Measurements from ENCODE around the gene MTMR6. TPM values are rescaled to one million over a fixed set of nuclear protein-coding genes. Genes with fewer than 3 reads are reported as not detected.

The MTMR6 gene
- total RNA-seq, 1 experiment from 2014 or later: 10.8 TPM

DNA sequence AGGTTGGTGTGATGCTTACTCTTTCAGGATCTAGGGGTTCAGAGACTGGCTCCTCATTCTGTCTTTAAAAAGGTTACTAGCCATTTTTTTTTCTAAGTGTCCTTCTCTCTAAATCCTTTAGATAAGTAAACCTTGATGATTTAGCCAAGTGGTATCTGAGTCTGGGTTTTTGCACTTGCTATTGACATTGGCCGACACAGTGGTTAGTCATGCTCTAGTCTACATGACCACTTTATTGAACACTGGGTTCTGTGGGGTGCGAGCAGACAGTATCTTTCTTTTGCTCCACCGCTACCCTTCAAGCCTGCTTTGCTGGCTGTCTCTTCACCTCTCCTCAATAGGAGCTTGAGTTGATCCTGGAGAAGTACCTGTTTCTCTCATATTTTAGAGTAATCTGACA, 7.9 kb upstream of the MTMR6 start:
- no peak overlapping the region for H3K4me2 ChIP-seq

DNA sequence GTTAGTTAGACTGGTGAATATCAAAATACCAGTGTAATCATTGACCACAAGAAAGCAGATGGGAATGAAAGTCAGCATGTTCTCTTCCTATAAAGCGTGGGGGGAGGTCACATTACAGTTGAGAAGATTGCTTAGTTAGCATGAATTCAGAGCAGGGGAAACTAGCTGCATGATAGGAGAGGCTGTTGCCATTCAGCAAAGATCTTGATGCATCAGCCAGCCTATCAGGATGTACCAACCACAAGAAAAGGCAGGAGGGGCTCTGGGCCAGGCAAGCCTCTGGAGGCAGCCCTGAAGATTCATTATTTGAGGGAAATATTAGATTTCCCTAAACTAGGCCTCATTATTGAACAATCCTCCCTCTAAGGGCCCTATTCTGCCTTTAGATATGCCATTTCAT, 5.0 kb upstream of the MTMR6 start:
- Histone ChIP-seq H3K9me2 (ENCODE audit: insufficient read depth) (no peaks in the 10 kb centered on the region), H2AFZ (peak overlapping the region; percentile 32), H3F3A (ENCODE audit: insufficient read depth, low read depth) (no peaks in the 10 kb centered on the region), H3K27ac (no peak overlapping the region), H3K79me2 (ENCODE audit: low read depth) (no peaks in the 10 kb centered on the region), H3K36me3 (ENCODE audit: low read depth) (no peaks in the 10 kb centered on the region), H3K4me1 (replicated peaks; ENCODE audit: insufficient read depth) (peaks cover 5% of the 10 kb centered on the region; the same call in 1 of the 2 replicates), H3K4me3 (no peak overlapping the region), H3K9me3 (ENCODE audit: insufficient read depth, low read depth) (no peaks in the 10 kb centered on the region), H3K4me2 (no peak overlapping the region), H4K20me1 (ENCODE audit: insufficient read depth) (no peaks in the 10 kb centered on the region), H3K27me3 (ENCODE audit: insufficient read depth, low read depth) (peaks cover 8% of the 10 kb centered on the region; the same call in 1 of the 2 replicates)
- no TSS peak for BruUV-seq (replicated peaks)
- no peak for DNase-seq
- intact Hi-C loops (cut with micrococcal nuclease; ENCODE audit: unreplicated experiment): no loop called here
- POLR2A ChIA-PET (ENCODE audit: unreplicated experiment): no interaction called here
- CTCF ChIA-PET: no interaction called here
- TF ChIP-seq, protein P1, sequence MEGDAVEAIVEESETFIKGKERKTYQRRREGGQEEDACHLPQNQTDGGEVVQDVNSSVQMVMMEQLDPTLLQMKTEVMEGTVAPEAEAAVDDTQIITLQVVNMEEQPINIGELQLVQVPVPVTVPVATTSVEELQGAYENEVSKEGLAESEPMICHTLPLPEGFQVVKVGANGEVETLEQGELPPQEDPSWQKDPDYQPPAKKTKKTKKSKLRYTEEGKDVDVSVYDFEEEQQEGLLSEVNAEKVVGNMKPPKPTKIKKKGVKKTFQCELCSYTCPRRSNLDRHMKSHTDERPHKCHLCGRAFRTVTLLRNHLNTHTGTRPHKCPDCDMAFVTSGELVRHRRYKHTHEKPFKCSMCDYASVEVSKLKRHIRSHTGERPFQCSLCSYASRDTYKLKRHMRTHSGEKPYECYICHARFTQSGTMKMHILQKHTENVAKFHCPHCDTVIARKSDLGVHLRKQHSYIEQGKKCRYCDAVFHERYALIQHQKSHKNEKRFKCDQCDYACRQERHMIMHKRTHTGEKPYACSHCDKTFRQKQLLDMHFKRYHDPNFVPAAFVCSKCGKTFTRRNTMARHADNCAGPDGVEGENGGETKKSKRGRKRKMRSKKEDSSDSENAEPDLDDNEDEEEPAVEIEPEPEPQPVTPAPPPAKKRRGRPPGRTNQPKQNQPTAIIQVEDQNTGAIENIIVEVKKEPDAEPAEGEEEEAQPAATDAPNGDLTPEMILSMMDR (conservative IDR thresholded peaks at IDR 0.05): no peak
- TF ChIP-seq EZH2 (IDR thresholded peaks at IDR 0.05; ENCODE audit: low read depth): no peak

More for the DNA sequence above, 7.9 kb upstream of the MTMR6 start:
- ChIA-PET CTCF (no interaction called here), POLR2A (ENCODE audit: unreplicated experiment) (no interaction called here)
- H3K4me3 ChIP-seq: no peak overlapping the region
- no peak overlapping the region for H3K27ac ChIP-seq
- BruUV-seq (replicated peaks): no TSS peak
- no peaks in the 10 kb centered on the region for H3K9me3 ChIP-seq (ENCODE audit: insufficient read depth, low read depth)
- H3K27me3 ChIP-seq (ENCODE audit: insufficient read depth, low read depth): peaks cover 8% of the 10 kb centered on the region; the same call in 1 of the 2 replicates
- intact Hi-C loops (cut with micrococcal nuclease; ENCODE audit: unreplicated experiment): no loop called here
- no peak overlapping the region for H2AFZ ChIP-seq
- no peaks in the 10 kb centered on the region for H3K79me2 ChIP-seq (ENCODE audit: low read depth)
- DNase-seq: no peak
- no peaks in the 10 kb centered on the region for H3F3A ChIP-seq (ENCODE audit: insufficient read depth, low read depth)
- no peak for TF ChIP-seq EZH2 (IDR thresholded peaks at IDR 0.05; ENCODE audit: low read depth)
- TF ChIP-seq, protein P1 (conservative IDR thresholded peaks at IDR 0.05): no peak
- H3K4me1 ChIP-seq (replicated peaks; ENCODE audit: insufficient read depth): no peaks in the 10 kb centered on the region
- no peaks in the 10 kb centered on the region for H3K36me3 ChIP-seq (ENCODE audit: low read depth)
- no peaks in the 10 kb centered on the region for H3K9me2 ChIP-seq (ENCODE audit: insufficient read depth)
- H4K20me1 ChIP-seq (ENCODE audit: insufficient read depth): no peaks in the 10 kb centered on the region

DNA sequence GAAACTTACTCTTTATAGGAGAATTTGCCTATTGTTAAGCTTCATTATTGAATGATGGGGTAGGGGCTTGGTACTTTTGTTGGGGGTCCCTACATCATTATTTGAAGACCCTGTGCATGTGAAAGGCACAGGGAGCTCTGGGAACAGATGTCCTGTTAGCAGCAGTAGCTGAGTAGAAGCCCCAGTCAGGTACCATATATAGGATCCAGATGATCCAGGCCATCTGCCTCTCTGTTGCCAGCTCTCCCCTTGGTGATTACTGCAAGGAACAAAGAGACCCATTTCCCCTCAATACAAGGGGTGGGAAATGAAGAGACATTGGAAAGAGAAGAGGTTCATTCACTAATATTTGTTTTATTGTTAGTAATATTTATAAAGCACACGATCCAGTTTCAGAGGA, 4.4 kb upstream of the MTMR6 start:
- no TSS peak for BruUV-seq (replicated peaks)
- POLR2A ChIA-PET (ENCODE audit: unreplicated experiment): no interaction called here
- CTCF ChIA-PET: no interaction called here
- Histone ChIP-seq H3K79me2 (ENCODE audit: low read depth) (0 out of 2 replicates have a peak, but pooled peaks cover 3% of the 10 kb centered on the region), H3K27ac (no peak overlapping the region), H3K27me3 (ENCODE audit: insufficient read depth, low read depth) (peaks cover 4% of the 10 kb centered on the region; the same call in 1 of the 2 replicates), H3K4me3 (no peak overlapping the region), H3K9me3 (ENCODE audit: insufficient read depth, low read depth) (no peaks in the 10 kb centered on the region), H3F3A (ENCODE audit: insufficient read depth, low read depth) (no peaks in the 10 kb centered on the region), H3K36me3 (ENCODE audit: low read depth) (no peaks in the 10 kb centered on the region), H3K9me2 (ENCODE audit: insufficient read depth) (no peaks in the 10 kb centered on the region), H2AFZ (peak overlapping the region; percentile 32; the same call in 1 of the 2 replicates), H4K20me1 (ENCODE audit: insufficient read depth) (no peaks in the 10 kb centered on the region), H3K4me2 (no peak overlapping the region), H3K4me1 (replicated peaks; ENCODE audit: insufficient read depth) (peaks cover 5% of the 10 kb centered on the region; the same call in 1 of the 2 replicates)
- DNase-seq: no peak
- intact Hi-C loops (cut with micrococcal nuclease; ENCODE audit: unreplicated experiment): no loop called here
- no peak for TF ChIP-seq EZH2 (IDR thresholded peaks at IDR 0.05; ENCODE audit: low read depth)
- TF ChIP-seq, protein P1 (conservative IDR thresholded peaks at IDR 0.05): no peak
